ENCODE results near the gene ASB14. TPM values are rescaled to one million over a fixed set of nuclear protein-coding genes. Genes with fewer than 3 reads are reported as not detected.

Gene ASB14
- total and polyA plus RNA-seq, 8 donors: 0.13 to 2.4 (median 1.7) TPM; not detected in 1

DNA sequence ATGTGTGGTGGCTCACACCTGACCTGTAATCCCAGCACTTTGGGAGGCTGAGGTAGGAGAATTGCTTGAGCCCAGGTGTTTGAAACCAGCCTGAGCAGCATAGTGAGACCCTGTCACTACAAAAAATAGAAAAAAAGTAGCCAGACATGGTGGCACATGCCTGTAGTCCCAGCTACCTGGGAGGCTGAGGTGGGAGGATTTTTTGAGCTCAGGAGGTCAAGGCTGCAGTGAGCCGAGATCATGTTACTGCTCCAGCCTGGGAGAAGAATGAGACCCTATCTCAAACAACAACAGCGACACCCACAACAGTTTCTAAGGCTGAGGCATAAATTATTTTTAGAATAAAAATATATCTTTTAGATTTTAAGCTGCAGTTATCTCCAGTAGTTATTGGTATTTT lies 58.7 kb downstream of the ASB14 start:
- TF ChIP-seq, protein P1, sequence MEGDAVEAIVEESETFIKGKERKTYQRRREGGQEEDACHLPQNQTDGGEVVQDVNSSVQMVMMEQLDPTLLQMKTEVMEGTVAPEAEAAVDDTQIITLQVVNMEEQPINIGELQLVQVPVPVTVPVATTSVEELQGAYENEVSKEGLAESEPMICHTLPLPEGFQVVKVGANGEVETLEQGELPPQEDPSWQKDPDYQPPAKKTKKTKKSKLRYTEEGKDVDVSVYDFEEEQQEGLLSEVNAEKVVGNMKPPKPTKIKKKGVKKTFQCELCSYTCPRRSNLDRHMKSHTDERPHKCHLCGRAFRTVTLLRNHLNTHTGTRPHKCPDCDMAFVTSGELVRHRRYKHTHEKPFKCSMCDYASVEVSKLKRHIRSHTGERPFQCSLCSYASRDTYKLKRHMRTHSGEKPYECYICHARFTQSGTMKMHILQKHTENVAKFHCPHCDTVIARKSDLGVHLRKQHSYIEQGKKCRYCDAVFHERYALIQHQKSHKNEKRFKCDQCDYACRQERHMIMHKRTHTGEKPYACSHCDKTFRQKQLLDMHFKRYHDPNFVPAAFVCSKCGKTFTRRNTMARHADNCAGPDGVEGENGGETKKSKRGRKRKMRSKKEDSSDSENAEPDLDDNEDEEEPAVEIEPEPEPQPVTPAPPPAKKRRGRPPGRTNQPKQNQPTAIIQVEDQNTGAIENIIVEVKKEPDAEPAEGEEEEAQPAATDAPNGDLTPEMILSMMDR (IDR thresholded peaks at IDR 0.05): no peak
- Histone ChIP-seq H3K27ac (no peak overlapping the region), H3K9me3 (no peaks in the 10 kb centered on the region), H3K4me1 (peaks cover 11 to 13% of the 10 kb centered on the region in 2 donors), H3K36me3 (peaks cover 0 to 13% of the 10 kb centered on the region in 2 donors), H3K4me3 (no peak overlapping the region), H3K27me3 (no peaks in the 10 kb centered on the region)
- DNase-seq (no peak), ATAC-seq (no peak)
- intact Hi-C loops (cut with DNase I): no loop called here

GRCh38 chr3:57230006-57230405 lies 62.5 kb downstream of the ASB14 start:
- H3K4me3 ChIP-seq: no peak overlapping the region
- no peaks in the 10 kb centered on the region for H3K9me3 ChIP-seq
- intact Hi-C loops (cut with DNase I): no loop called here
- no peaks in the 10 kb centered on the region for H3K36me3 ChIP-seq
- ATAC-seq (no peak), DNase-seq (no peak)
- peaks cover 15 to 25% of the 10 kb centered on the region in 2 donors for H3K4me1 ChIP-seq
- no peaks in the 10 kb centered on the region for H3K27me3 ChIP-seq
- H3K27ac ChIP-seq: no peak overlapping the region
- TF ChIP-seq, protein P1 (IDR thresholded peaks at IDR 0.05): no peak

GRCh38 chr3:57227930-57228751 lies 64.3 kb downstream of the ASB14 start:
- TF ChIP-seq, protein P1 (IDR thresholded peaks at IDR 0.05): no peak
- peak; percentile 62 to 89 (median 70) for DNase-seq
- intact Hi-C loops (cut with DNase I): loop anchor here in 1 of 2 donors (10.0 kb wide), 2 partner anchors 133 to 233 kb away; no protein-coding TSS in a partner anchor

DNA sequence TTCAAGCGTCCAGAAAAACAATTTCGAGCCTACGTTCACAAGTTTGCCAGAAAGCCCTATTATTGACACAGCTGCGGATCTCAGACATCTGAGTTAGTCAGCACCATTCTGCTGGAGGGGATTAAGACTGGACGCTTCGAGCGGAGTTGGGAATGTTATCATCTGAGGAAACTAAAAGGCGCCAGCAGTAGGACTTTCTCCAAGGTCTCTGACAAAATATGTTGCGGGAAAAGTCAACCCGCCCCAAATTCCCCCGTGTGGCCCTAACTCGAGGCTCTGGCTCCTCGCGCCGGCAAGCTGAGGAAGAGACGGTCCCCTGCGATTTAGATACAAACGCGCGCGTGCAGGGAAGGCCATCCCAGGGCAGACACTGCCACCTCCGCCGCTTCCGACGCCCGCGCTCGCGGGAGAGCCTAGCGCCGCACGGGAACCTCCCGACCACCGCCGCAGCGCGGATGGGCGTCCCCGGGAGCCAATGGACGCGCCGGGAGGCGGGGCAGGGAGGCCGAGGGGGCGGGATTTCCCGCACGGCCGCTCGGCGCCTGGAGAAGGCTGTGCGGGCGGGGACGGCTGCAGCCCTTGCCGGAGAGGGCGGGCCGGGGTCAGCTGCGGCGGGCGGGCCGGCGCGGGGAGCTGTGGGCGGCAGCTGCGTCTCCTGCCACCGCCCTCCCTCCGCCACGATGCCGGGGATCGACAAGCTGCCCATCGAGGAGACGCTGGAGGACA lies 65.1 kb downstream of the ASB14 start, which contains the start of gene APPL1:
Gene APPL1 (plus strand): TSS at position 526 of the 726 bp plus-strand sequence. CDS start 155 bp downstream, at position 681.
- Histone ChIP-seq H3K27ac (peak within 1 kb of the TSS; percentile 92 to 95), H3K4me3 (peak within 1 kb of the TSS; percentile 67 to 79), H3K36me3 (no peaks in the 10 kb centered on the region), H3K27me3 (no peaks in the 10 kb centered on the region), H3K4me1 (peaks cover 15 to 25% of the 10 kb centered on the region in 2 donors), H3K9me3 (no peaks in the 10 kb centered on the region)
- intact Hi-C loops (cut with DNase I): loop anchor here in 1 of 2 donors (10.0 kb wide), 2 partner anchors 133 to 233 kb away; no protein-coding TSS in a partner anchor
- DNase-seq (peak; percentile 92 to 99 (median 96)), ATAC-seq (peak; percentile 98)
- TF ChIP-seq, protein P1 (IDR thresholded peaks at IDR 0.05): no peak

More at GRCh38 chr3:57227930-57228751, 64.3 kb downstream of the ASB14 start:
- Histone ChIP-seq H3K4me1 (peaks cover 15 to 25% of the 10 kb centered on the region in 2 donors), H3K27me3 (no peaks in the 10 kb centered on the region), H3K9me3 (no peaks in the 10 kb centered on the region), H3K36me3 (no peaks in the 10 kb centered on the region), H3K27ac (peak overlapping the region; percentile 92 to 95), H3K4me3 (peak overlapping the region; percentile 67 to 79)
- peak; percentile 78 for ATAC-seq

All from left lung (tissue), 10 donors.